ENCODE data around the gene ADIPOR2.

GRCh38 chr12:1798641-1799020 lies 107.8 kb downstream of the ADIPOR2 start:
- no peak for TF ChIP-seq CTCF (conservative IDR thresholded peaks at IDR 0.05 in 1 of 2, IDR thresholded peaks at IDR 0.05 in 1 of 2; ENCODE audit: low read depth in 1 of 2, low read length in 2 of 2)
- no peak for TF ChIP-seq EZH2 (IDR thresholded peaks at IDR 0.05; ENCODE audit: low read length, missing control alignments)

Data from fibroblast of lung (primary cell).